Peyer's patch (tissue), 4 donors: ENCODE results near the gene ASB2. TPM values are rescaled to one million over a fixed set of nuclear protein-coding genes. Genes with fewer than 3 reads are reported as not detected.

Source experiments
- DNase-seq, 3 donors: peaks; one replicate each; pipeline ENCODE4 v3.0.0-alpha.2; 2017 to 2019
- H3K27ac ChIP-seq, 4 donors: fragments of 200-600 bp; sonication (generic); one replicate each; pipeline ENCODE4 v1.5.1; 2016 to 2019
- H3K27me3 ChIP-seq, 2 donors: fragments of 200-600 bp; sonication (generic); one replicate each; pipeline ENCODE4 v1.5.1; 2019
- H3K36me3 ChIP-seq, 3 donors: fragments of 200-600 bp; sonication (generic); one replicate each; pipeline ENCODE4 v1.5.1; 2016 to 2019
- H3K4me1 ChIP-seq, 4 donors: fragments of 200-600 bp; sonication (generic); one replicate each; pipeline ENCODE4 v1.5.1; 2016 to 2019
- H3K4me3 ChIP-seq, 4 donors: fragments of 200-600 bp; sonication (generic); 1 replicate in 3 of 4; 2 replicates in 1 of 4; pipeline ENCODE4 v1.5.1; 2016 to 2019; ENCODE audit warnings: mild to moderate bottlenecking in 1 of 4
- H3K9me3 ChIP-seq, 4 donors: fragments of 200-600 bp; sonication (generic); one replicate each; pipeline ENCODE4 v1.5.1; 2016 to 2019; ENCODE audit warnings: mild to moderate bottlenecking in 1 of 4
- CTCF ChIP-seq, 6 experiments: fragments of 450-650 bp in 4 of 6; fragments of 200-600 bp in 2 of 6; sonication (generic) in 1 of 6; IDR thresholded peaks; one replicate each; pipeline ENCODE4 v1.5.1; 2017 to 2019; ENCODE audit warnings: antibody characterized with exemption in 6 of 6, mild to moderate bottlenecking in 3 of 6, moderate library complexity in 1 of 6
- POLR2A ChIP-seq, 2 donors: fragments of 450-650 bp; IDR thresholded peaks; one replicate each; pipeline ENCODE4 v1.5.1; 2017; ENCODE audit warnings: antibody characterized with exemption in 2 of 2, mild to moderate bottlenecking in 2 of 2, moderate library complexity in 2 of 2
- total RNA-seq, 4 donors: library from RNA; depleted of rRNA; stranded (reverse); fragments of >200 nt; gene quantifications; one replicate each; pipeline ENCODE4 v1.1.0, GENCODE V29; 2016

ASB2 gene
- total RNA-seq, 4 donors from 2014 or later = 3.2 to 32.2 (median 5.4) TPM

DNA sequence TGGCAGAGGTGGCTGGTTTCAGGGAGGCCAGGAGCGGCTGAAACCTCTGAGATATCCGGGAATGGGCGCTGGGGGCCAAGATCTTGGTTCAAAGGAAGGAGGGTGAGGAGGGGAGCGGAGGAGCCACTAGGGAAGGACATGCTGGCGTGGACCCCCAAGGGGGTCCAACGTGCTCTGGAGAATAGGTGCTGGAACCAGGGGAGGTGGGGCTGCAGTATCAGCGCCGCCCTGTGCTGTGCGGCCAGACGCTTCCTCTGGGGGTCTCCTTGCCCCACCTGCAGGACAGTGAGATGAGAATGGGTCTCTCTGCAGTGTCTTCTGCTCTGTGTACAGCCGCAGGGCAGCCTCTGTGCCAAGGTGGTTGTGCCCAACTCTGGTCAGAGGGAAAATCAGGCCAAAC, 46.7 kb downstream of the ASB2 start:
- TF ChIP-seq POLR2A (IDR thresholded peaks at IDR 0.05) (no peak), CTCF (IDR thresholded peaks at IDR 0.05) (no peak)
- H3K4me1 ChIP-seq = no peaks in the 10 kb centered on the region
- no peaks in the 10 kb centered on the region for H3K9me3 ChIP-seq
- no peak overlapping the region for H3K27ac ChIP-seq
- no peak for DNase-seq
- H3K27me3 ChIP-seq = no peaks in the 10 kb centered on the region
- no peaks in the 10 kb centered on the region for H3K36me3 ChIP-seq
- H3K4me3 ChIP-seq = no peak overlapping the region

DNA sequence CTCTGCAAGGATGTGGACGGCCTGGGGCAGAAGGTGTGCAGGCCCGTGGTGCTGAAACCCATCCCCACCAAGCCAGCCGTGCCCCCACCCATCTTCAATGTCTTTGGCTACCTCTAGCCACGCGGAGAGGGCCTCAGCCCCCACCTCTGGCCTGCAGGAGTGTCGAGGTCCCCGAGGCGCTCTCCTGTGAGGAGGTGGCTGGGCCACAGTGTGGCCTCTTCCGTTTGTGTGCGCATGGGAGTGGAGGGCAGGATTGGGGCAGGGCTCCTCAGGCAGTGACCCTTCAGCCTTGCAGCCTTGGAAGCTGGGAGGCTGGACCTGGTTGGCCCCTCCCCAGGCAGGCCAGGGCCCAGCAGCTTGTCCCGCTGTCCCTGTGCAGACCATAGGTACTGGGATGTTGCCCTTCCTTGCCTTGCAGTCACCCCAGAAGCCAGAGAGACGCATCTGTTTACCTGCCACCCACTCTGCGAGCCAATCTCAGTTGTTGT, 47.3 kb downstream of the ASB2 start:
- DNase-seq = no peak
- no peaks in the 10 kb centered on the region for H3K36me3 ChIP-seq
- no peak for TF ChIP-seq CTCF (IDR thresholded peaks at IDR 0.05)
- TF ChIP-seq POLR2A (IDR thresholded peaks at IDR 0.05) = no peak
- no peak overlapping the region for H3K27ac ChIP-seq
- no peak overlapping the region for H3K4me3 ChIP-seq
- no peaks in the 10 kb centered on the region for H3K4me1 ChIP-seq
- no peaks in the 10 kb centered on the region for H3K27me3 ChIP-seq
- H3K9me3 ChIP-seq = no peaks in the 10 kb centered on the region

DNA sequence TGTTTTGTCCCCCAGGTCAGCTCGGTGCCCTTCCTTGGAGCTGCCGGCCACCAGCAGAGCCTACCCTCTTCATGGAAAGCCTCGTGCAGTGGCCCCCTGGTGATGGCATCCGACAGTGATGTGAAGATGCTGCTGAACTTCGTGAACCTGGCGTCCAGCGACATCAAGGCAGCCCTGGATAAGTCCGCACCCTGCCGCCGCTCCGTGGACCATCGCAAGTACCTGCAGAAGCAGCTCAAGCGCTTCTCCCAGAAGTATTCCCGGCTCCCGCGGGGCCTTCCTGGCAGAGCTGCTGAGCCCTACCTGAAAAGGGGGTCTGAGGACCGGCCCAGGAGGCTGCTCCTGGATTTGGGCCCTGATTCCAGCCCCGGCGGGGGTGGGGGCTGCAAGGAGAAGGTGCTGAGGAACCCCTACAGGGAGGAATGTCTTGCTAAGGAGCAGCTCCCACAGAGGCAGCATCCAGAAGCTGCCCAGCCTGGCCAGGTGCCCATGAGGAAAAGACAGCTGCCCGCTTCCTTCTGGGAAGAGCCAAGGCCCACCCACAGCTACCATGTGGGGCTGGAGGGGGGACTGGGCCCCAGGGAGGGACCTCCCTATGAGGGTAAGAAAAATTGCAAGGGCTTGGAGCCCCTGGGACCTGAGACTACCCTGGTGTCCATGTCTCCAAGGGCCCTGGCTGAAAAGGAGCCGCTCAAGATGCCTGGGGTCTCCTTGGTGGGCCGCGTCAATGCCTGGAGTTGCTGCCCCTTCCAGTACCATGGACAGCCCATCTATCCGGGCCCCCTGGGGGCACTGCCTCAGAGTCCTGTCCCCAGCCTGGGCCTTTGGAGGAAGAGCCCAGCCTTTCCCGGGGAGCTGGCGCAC, 48.0 kb downstream of the ASB2 start:
- TF ChIP-seq POLR2A (IDR thresholded peaks at IDR 0.05) = no peak
- TF ChIP-seq CTCF (IDR thresholded peaks at IDR 0.05) = no peak
- no peak for DNase-seq
- H3K27ac ChIP-seq = no peak overlapping the region
- no peaks in the 10 kb centered on the region for H3K27me3 ChIP-seq
- no peaks in the 10 kb centered on the region for H3K9me3 ChIP-seq
- no peaks in the 10 kb centered on the region for H3K4me1 ChIP-seq
- no peaks in the 10 kb centered on the region for H3K36me3 ChIP-seq
- no peak overlapping the region for H3K4me3 ChIP-seq

DNA sequence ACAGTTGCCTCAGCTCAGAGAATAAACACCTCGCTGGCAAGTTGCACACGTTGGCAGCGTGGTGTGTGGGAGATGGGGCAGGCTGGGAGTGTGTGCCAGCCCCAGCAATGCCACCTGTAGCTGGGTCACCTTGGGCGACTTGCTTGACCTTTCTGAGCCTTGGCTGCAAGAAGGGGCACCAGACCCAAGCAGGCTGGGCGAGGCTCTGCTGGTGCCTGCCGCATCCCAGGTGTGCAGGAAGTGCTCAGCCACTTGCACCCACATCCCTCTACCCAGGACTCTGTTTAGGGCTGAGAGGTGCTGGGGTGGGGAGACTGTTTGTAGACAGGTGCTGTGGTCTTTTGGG, 48.6 kb downstream of the ASB2 start:
- no peaks in the 10 kb centered on the region for H3K36me3 ChIP-seq
- H3K4me3 ChIP-seq = no peak overlapping the region
- H3K27ac ChIP-seq = no peak overlapping the region
- no peaks in the 10 kb centered on the region for H3K27me3 ChIP-seq
- TF ChIP-seq CTCF (IDR thresholded peaks at IDR 0.05) (no peak), POLR2A (IDR thresholded peaks at IDR 0.05) (no peak)
- no peaks in the 10 kb centered on the region for H3K9me3 ChIP-seq
- H3K4me1 ChIP-seq = no peaks in the 10 kb centered on the region
- no peak for DNase-seq

- Histone ChIP-seq H3K27me3 (no peaks in the 10 kb centered on the region), H3K36me3 (no peaks in the 10 kb centered on the region), H3K4me3 (no peak within 1 kb of the TSS), H3K4me1 (no peaks in the 10 kb centered on the region), H3K9me3 (no peaks in the 10 kb centered on the region), H3K27ac (no peak within 1 kb of the TSS)
- TF ChIP-seq CTCF (IDR thresholded peaks at IDR 0.05) = no peak
- TF ChIP-seq POLR2A (IDR thresholded peaks at IDR 0.05) = no peak
- peak in 1 of 3 donors; percentile 38 for DNase-seq
Observed at GRCh38 chr14:93926873-93927799, 49.2 kb downstream of the ASB2 start, which contains the start of gene FAM181A. FAM181A (plus strand) TSS chr14:93927344; CDS start chr14:93928286, 942 bp downstream.
